ENCODE measurements around the gene EXOC3.

Gene EXOC3

DNA sequence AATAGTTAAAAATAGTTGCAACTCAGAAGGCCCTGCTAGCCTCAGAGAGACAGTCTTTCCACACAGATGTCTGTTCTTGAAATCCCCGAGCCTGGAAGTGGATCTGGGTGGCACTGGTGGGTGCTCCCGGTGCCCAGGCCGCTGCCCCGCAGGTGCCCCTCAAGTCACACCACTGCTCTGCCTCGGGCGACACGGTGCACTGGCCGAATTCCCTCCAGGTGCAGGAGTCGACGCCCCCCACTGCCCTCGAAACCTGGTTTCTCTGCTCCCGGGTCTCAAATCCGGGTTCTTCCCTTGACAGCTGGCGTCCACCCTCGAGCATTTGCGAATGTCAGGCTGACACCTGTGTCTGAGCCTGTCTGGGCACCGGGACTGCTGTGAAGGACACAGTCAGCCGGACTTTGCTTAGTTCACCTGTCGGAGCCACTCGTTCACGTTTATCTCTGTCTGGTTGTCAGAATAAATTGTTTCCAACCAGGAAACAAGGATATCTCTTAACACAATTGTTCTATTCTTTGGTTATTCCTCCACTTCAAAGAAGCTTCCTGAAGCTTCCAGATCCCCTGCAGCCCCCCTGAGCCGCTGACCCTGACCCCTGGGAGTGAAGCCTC is 54.2 kb downstream of the EXOC3 start:
- H3K27me3 ChIP-seq (ENCODE audit: low read depth, low read length) = peaks cover 8% of the 10 kb centered on the region; the same call in 1 of the 2 replicates
- no peak overlapping the region for H3K4me2 ChIP-seq (ENCODE audit: low read length)
- H4K20me1 ChIP-seq (ENCODE audit: insufficient read depth, low read length) = no peaks in the 10 kb centered on the region
- no peak overlapping the region for H2AFZ ChIP-seq (ENCODE audit: low read depth, low read length)
- no peaks in the 10 kb centered on the region for H3K4me1 ChIP-seq (ENCODE audit: low read length)
- no peaks in the 10 kb centered on the region for H3K9me3 ChIP-seq (ENCODE audit: insufficient read depth, low read length)
- no peak overlapping the region for H3K27ac ChIP-seq (ENCODE audit: low read length)
- TF ChIP-seq, protein P1, sequence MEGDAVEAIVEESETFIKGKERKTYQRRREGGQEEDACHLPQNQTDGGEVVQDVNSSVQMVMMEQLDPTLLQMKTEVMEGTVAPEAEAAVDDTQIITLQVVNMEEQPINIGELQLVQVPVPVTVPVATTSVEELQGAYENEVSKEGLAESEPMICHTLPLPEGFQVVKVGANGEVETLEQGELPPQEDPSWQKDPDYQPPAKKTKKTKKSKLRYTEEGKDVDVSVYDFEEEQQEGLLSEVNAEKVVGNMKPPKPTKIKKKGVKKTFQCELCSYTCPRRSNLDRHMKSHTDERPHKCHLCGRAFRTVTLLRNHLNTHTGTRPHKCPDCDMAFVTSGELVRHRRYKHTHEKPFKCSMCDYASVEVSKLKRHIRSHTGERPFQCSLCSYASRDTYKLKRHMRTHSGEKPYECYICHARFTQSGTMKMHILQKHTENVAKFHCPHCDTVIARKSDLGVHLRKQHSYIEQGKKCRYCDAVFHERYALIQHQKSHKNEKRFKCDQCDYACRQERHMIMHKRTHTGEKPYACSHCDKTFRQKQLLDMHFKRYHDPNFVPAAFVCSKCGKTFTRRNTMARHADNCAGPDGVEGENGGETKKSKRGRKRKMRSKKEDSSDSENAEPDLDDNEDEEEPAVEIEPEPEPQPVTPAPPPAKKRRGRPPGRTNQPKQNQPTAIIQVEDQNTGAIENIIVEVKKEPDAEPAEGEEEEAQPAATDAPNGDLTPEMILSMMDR (IDR thresholded peaks at IDR 0.05; ENCODE audit: low read depth, low read length) = no peak
- TF ChIP-seq EZH2phosphoT487 (IDR thresholded peaks at IDR 0.05; ENCODE audit: low read depth) = no peak
- no peak overlapping the region for H3K9ac ChIP-seq (ENCODE audit: low read length)
- H3K36me3 ChIP-seq (replicated peaks; ENCODE audit: low read depth, low read length) = no peaks in the 10 kb centered on the region
- H3K79me2 ChIP-seq (ENCODE audit: low read length) = no peaks in the 10 kb centered on the region
- no peak overlapping the region for H3K4me3 ChIP-seq (ENCODE audit: low read length)

DNA sequence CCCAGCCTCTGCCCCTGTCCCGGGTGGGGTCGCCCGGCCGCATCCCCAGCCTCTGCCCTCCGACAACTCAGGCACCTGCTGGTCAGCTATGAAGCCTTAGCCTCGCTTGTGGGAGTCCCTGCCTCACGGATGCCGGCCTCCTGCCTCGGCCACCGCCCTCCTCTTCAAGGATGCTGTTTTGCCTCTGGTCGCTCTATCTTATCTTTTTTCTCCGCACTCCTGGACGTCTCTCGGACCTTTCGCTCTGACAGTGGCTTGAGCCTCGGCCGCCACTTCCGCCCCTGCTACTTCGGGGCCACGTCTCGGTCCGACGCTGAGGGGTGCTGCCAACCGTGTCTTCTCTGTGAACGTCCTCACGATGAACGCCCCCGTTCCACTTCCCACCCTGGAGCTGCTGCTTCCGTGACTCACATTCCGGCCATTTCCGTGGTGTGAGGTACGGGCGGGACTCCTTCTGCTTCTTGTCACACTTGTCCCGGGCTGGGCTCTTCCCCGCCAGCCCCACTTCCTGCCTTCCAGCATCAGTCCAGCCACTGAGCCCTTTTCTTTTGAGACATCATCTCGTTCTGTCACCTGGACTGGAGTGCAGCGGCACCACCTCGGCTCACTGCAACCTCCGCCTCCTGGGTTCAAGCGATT is 55.0 kb downstream of the EXOC3 start:
- no peak for TF ChIP-seq EZH2phosphoT487 (IDR thresholded peaks at IDR 0.05; ENCODE audit: low read depth)
- TF ChIP-seq, protein P1 (IDR thresholded peaks at IDR 0.05; ENCODE audit: low read depth, low read length) = no peak
- no peaks in the 10 kb centered on the region for H3K9me3 ChIP-seq (ENCODE audit: insufficient read depth, low read length)
- H3K9ac ChIP-seq (ENCODE audit: low read length) = no peak overlapping the region
- no peak overlapping the region for H2AFZ ChIP-seq (ENCODE audit: low read depth, low read length)
- H3K4me3 ChIP-seq (ENCODE audit: low read length) = no peak overlapping the region
- H3K27me3 ChIP-seq (ENCODE audit: low read depth, low read length) = peaks cover 8% of the 10 kb centered on the region; the same call in 1 of the 2 replicates
- no peaks in the 10 kb centered on the region for H3K79me2 ChIP-seq (ENCODE audit: low read length)
- H3K4me1 ChIP-seq (ENCODE audit: low read length) = no peaks in the 10 kb centered on the region
- no peaks in the 10 kb centered on the region for H3K36me3 ChIP-seq (replicated peaks; ENCODE audit: low read depth, low read length)
- no peaks in the 10 kb centered on the region for H4K20me1 ChIP-seq (ENCODE audit: insufficient read depth, low read length)
- no peak overlapping the region for H3K4me2 ChIP-seq (ENCODE audit: low read length)
- no peak overlapping the region for H3K27ac ChIP-seq (ENCODE audit: low read length)

DNA sequence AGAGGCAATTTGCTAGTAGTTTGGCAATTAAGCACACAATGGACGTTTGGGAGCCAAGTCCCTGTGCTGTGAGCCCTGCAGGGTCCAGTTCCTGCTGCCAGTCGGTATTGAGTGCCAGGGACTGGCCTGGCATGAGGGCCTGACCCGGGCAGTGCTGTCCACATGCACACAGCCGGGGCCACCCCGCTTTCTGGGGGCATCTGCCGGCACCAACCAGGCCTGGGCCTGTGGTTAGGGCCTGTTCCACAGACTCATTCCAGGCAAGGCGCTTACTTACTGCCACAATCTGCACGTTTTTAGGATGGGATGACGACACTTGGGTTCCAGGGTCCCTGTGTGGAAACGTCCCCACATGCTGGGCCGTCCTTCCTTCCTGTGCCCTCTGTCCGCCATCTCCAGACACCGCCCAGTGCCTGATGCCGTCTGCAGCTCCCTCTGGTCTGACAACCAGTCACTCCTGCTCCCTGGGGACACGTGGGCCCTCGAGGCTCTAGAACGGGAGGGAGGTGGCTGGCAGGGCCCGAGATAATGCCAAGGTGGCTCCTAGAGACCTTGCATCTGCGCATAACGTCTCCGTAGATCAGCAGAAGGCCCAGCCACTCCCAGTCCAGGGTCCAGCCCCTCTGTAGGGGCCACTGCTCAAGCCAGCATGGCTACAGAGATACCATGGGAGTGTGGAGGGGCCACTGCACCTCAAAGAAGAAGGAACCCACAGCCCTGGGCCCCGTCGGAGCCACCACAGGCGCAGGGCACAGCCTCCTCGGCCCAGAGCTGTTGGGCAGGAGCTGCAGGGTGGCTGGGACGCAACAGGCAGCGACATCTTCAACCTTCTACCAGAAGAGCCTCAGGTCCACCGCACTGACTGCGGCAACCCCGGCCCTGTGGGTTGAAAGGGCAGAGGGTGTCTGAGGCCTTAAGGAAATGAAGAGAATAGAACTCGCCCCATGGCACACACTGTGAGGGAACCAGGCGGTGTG is 56.5 kb downstream of the EXOC3 start:
- H3K27ac ChIP-seq (ENCODE audit: low read length) = no peak overlapping the region
- H3K36me3 ChIP-seq (replicated peaks; ENCODE audit: low read depth, low read length) = no peaks in the 10 kb centered on the region
- H3K9me3 ChIP-seq (ENCODE audit: insufficient read depth, low read length) = no peaks in the 10 kb centered on the region
- H3K27me3 ChIP-seq (ENCODE audit: low read depth, low read length) = no peaks in the 10 kb centered on the region
- no peaks in the 10 kb centered on the region for H3K4me1 ChIP-seq (ENCODE audit: low read length)
- no peaks in the 10 kb centered on the region for H3K79me2 ChIP-seq (ENCODE audit: low read length)
- H2AFZ ChIP-seq (ENCODE audit: low read depth, low read length) = no peak overlapping the region
- no peak overlapping the region for H3K4me3 ChIP-seq (ENCODE audit: low read length)
- no peak overlapping the region for H3K9ac ChIP-seq (ENCODE audit: low read length)
- no peaks in the 10 kb centered on the region for H4K20me1 ChIP-seq (ENCODE audit: insufficient read depth, low read length)
- no peak overlapping the region for H3K4me2 ChIP-seq (ENCODE audit: low read length)
- TF ChIP-seq, protein P1 (IDR thresholded peaks at IDR 0.05; ENCODE audit: low read depth, low read length) = no peak
- TF ChIP-seq EZH2phosphoT487 (IDR thresholded peaks at IDR 0.05; ENCODE audit: low read depth) = no peak

DNA sequence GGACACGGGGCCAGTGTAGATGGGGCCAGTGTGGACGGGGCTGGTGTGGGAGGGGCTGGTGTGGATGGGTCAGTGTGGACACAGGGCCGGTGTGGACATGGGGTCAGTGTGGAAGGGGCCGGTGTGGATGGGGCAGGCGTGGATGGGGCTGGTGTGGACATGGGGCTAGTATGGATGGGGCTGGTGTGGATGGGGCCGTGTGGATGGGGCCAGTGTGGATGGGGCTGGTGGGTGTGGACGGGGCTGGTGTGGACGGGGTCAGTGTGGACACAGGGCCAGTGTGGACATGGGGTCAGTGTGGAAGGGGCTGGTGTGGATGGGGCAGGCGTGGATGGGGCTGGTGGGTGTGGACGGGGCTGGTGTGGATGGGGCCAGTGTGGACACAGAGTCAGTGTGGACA is 57.5 kb downstream of the EXOC3 start:
- TF ChIP-seq, protein P1 (IDR thresholded peaks at IDR 0.05; ENCODE audit: low read depth, low read length) = no peak
- no peak for TF ChIP-seq EZH2phosphoT487 (IDR thresholded peaks at IDR 0.05; ENCODE audit: low read depth)
- no peaks in the 10 kb centered on the region for H3K27me3 ChIP-seq (ENCODE audit: low read depth, low read length)
- no peaks in the 10 kb centered on the region for H3K9me3 ChIP-seq (ENCODE audit: insufficient read depth, low read length)
- H3K36me3 ChIP-seq (replicated peaks; ENCODE audit: low read depth, low read length) = no peaks in the 10 kb centered on the region
- no peaks in the 10 kb centered on the region for H3K79me2 ChIP-seq (ENCODE audit: low read length)
- no peak overlapping the region for H3K4me3 ChIP-seq (ENCODE audit: low read length)
- no peaks in the 10 kb centered on the region for H3K4me1 ChIP-seq (ENCODE audit: low read length)
- no peaks in the 10 kb centered on the region for H4K20me1 ChIP-seq (ENCODE audit: insufficient read depth, low read length)
- no peak overlapping the region for H3K4me2 ChIP-seq (ENCODE audit: low read length)
- H3K9ac ChIP-seq (ENCODE audit: low read length) = no peak overlapping the region
- no peak overlapping the region for H3K27ac ChIP-seq (ENCODE audit: low read length)
- no peak overlapping the region for H2AFZ ChIP-seq (ENCODE audit: low read depth, low read length)
